Fibroblast of lung (primary cell): Measurements from ENCODE around the gene SGO2. TPM values are rescaled to one million over a fixed set of nuclear protein-coding genes. Genes with fewer than 3 reads are reported as not detected.
"Not testable (repeated sequence)": the region's sequence is repeated elsewhere in the genome, so short reads cannot be mapped to it uniquely, and the experiment has no call there.

Experiments
- DNase-seq, 2 donors: peaks; one replicate each; pipeline versions ENCODE4 v3.0.0 to v3.0.0-alpha.2; 2010; ENCODE audit warnings: low read depth in 2 of 2
- H2AFZ ChIP-seq: 2 replicates; pipeline ENCODE4 v1.5.1; 2012; ENCODE audit warnings: low read length, control low read depth, inconsistent platforms
- H3K27ac ChIP-seq: 2 replicates; pipeline ENCODE4 v1.5.1; 2011; ENCODE audit warnings: low read length, control low read depth; ENCODE audit not compliant: insufficient read depth
- H3K27me3 ChIP-seq: 2 replicates; pipeline ENCODE4 v1.5.1; 2011; ENCODE audit warnings: mild to moderate bottlenecking, low read length; ENCODE audit not compliant: control insufficient read depth, insufficient read depth
- H3K36me3 ChIP-seq: 2 replicates; pipeline ENCODE4 v1.5.1; 2011; ENCODE audit warnings: low read length; ENCODE audit not compliant: control insufficient read depth, insufficient read depth
- H3K4me1 ChIP-seq: 2 replicates; pipeline ENCODE4 v1.5.1; 2011; ENCODE audit warnings: low read length; ENCODE audit not compliant: control insufficient read depth, insufficient read depth; ENCODE audit errors: extremely low read depth
- H3K4me2 ChIP-seq: 2 replicates; pipeline ENCODE4 v1.5.1; 2011; ENCODE audit warnings: low read length, control low read depth; ENCODE audit not compliant: insufficient read depth; ENCODE audit errors: extremely low read depth
- H3K4me3 ChIP-seq, 4 experiments: fragments of 200-600 bp in 1 of 4; sonication (generic) in 1 of 4; replicated peaks in 1 of 4; 2 replicates each; pipeline ENCODE4 v1.5.1; 2011 to 2016; ENCODE audit warnings: low read length in 4 of 4, low read depth in 3 of 4, mild to moderate bottlenecking in 3 of 4, control low read depth in 2 of 4, inconsistent platforms in 1 of 4, mixed read lengths in 1 of 4; ENCODE audit not compliant: insufficient read depth in 1 of 4; ENCODE audit errors: control extremely low read depth in 1 of 4
- H3K79me2 ChIP-seq: 2 replicates; pipeline ENCODE4 v1.5.1; 2012; ENCODE audit warnings: mild to moderate bottlenecking, low read length, inconsistent platforms; ENCODE audit not compliant: control insufficient read depth, insufficient read depth
- H3K9ac ChIP-seq: 2 replicates; pipeline ENCODE4 v1.5.1; 2011; ENCODE audit warnings: mild to moderate bottlenecking, low read length, control low read depth; ENCODE audit not compliant: insufficient read depth
- H3K9me3 ChIP-seq: 2 replicates; pipeline ENCODE4 v1.5.1; 2012; ENCODE audit warnings: low read depth, low read length; ENCODE audit not compliant: control insufficient read depth, insufficient read depth
- H4K20me1 ChIP-seq: 2 replicates; pipeline ENCODE4 v1.5.1; 2011; ENCODE audit warnings: low read length; ENCODE audit not compliant: control insufficient read depth, insufficient read depth; ENCODE audit errors: extremely low read depth
- CTCF ChIP-seq, 2 donors: IDR thresholded peaks in 1 of 2; conservative IDR thresholded peaks in 1 of 2; 1 replicate in 1 of 2; 2 replicates in 1 of 2; pipeline ENCODE4 v1.5.1; 2011 to 2012; ENCODE audit warnings: low read length in 2 of 2, control low read depth in 1 of 2, inconsistent platforms in 1 of 2, low read depth in 1 of 2, mild to moderate bottlenecking in 1 of 2
- EZH2 ChIP-seq: IDR thresholded peaks from 2 replicates; pipeline ENCODE4 v1.5.1; 2012; ENCODE audit warnings: low read length, control low read depth, mild to moderate bottlenecking; ENCODE audit errors: missing control alignments
- polyA plus RNA-seq, 2 donors: library from polyadenylated mRNA; depleted of rRNA in 1 of 2; stranded (reverse) in 1 of 2; unstranded in 1 of 2; fragments of >200 nt; gene quantifications; 2 replicates each; pipeline ENCODE4 v1.2.1, GENCODE V29; 2011 to 2012; ENCODE audit warnings: missing spikeins in 1 of 2
- total RNA-seq: library from RNA; depleted of rRNA; stranded (reverse); fragments of >200 nt; gene quantifications from 2 replicates; pipeline ENCODE4 v1.2.1, GENCODE V29; 2014

SGO2 gene
- total and polyA plus RNA-seq, 2 donors (not counting 1 experiment from before 2014, with no cell fraction given), result 5.4 to 6.9 TPM

GRCh38 chr2:200627110-200627770, 101.2 kb downstream of the SGO2 start:
- Histone ChIP-seq H3K27me3 (no peaks in the 10 kb centered on the region), H3K9ac (no peak overlapping the region), H4K20me1 (no peaks in the 10 kb centered on the region), H3K27ac (no peak overlapping the region), H3K4me2 (no peak overlapping the region), H2AFZ (no peak overlapping the region), H3K4me1 (no peaks in the 10 kb centered on the region), H3K79me2 (no peaks in the 10 kb centered on the region), H3K4me3 (no peak overlapping the region), H3K9me3 (no peaks in the 10 kb centered on the region), H3K36me3 (no peaks in the 10 kb centered on the region)
- no peak for DNase-seq
- TF ChIP-seq CTCF (conservative IDR thresholded peaks at IDR 0.05 in 1 of 2, IDR thresholded peaks at IDR 0.05 in 1 of 2; ENCODE audit: low read depth in 1 of 2, low read length in 2 of 2), result no peak
- no peak for TF ChIP-seq EZH2

- H2AFZ ChIP-seq, H3K27ac ChIP-seq, H3K4me3 ChIP-seq, H3K27me3 ChIP-seq, H3K36me3 ChIP-seq, H3K4me1 ChIP-seq, H3K4me2 ChIP-seq, H3K9ac ChIP-seq, H3K79me2 ChIP-seq, DNase-seq, H4K20me1 ChIP-seq, H3K9me3 ChIP-seq: not testable (repeated sequence)
Observed at GRCh38 chr2:200628461-200628860, 102.5 kb downstream of the SGO2 start.

GRCh38 chr2:200631287-200631686, 105.3 kb downstream of the SGO2 start:
- Histone ChIP-seq H2AFZ (no peak overlapping the region), H3K9me3 (no peaks in the 10 kb centered on the region), H3K9ac (no peak overlapping the region), H3K4me2 (no peak overlapping the region), H3K36me3 (no peaks in the 10 kb centered on the region), H3K27me3 (no peaks in the 10 kb centered on the region), H3K79me2 (no peaks in the 10 kb centered on the region), H4K20me1 (no peaks in the 10 kb centered on the region), H3K4me1 (no peaks in the 10 kb centered on the region), H3K4me3 (no peak overlapping the region), H3K27ac (no peak overlapping the region)
- TF ChIP-seq CTCF (conservative IDR thresholded peaks at IDR 0.05 in 1 of 2, IDR thresholded peaks at IDR 0.05 in 1 of 2; ENCODE audit: low read depth in 1 of 2, low read length in 2 of 2), result no peak
- no peak for TF ChIP-seq EZH2
- DNase-seq, result no peak

Other genes with a start within 250 kb of the SGO2 start
- gene SPATS2L, start 219.5 kb upstream of the SGO2 start, total RNA-seq, result 50.1 and 73.8 TPM in 2 replicates
- gene SPATS2L, start 219.5 kb upstream of the SGO2 start, polyA plus RNA-seq, result 291 and 304 TPM in 2 replicates
- gene KCTD18, start 16.1 kb upstream of the SGO2 start, total RNA-seq, result 24.9 and 29.4 TPM in 2 replicates
- gene KCTD18, start 16.1 kb upstream of the SGO2 start, polyA plus RNA-seq, result 9.9 and 14.0 TPM in 2 replicates
- 65.1 and 81.4 TPM in 2 replicates for gene AOX1, start 59.8 kb downstream of the SGO2 start, total RNA-seq
- 39.4 and 49.9 TPM in 2 replicates for gene AOX1, start 59.8 kb downstream of the SGO2 start, polyA plus RNA-seq